Endothelial cell (in vitro differentiated cells): ENCODE measurements around the gene CTSS. TPM values are rescaled to one million over a fixed set of nuclear protein-coding genes. Genes with fewer than 3 reads are reported as not detected.

Source experiments
- DNase-seq: peaks from one replicate; pipeline ENCODE4 v3.0.0; 2021; ENCODE audit warnings: low spot score
- H3K27ac Mint-ChIP-seq: one replicate; pipeline ENCODE4 v1.8.0; 2021; ENCODE audit warnings: mixed read lengths, inconsistent platforms; ENCODE audit not compliant: unreplicated experiment
- H3K27me3 Mint-ChIP-seq: one replicate; pipeline ENCODE4 v1.8.0; 2021; ENCODE audit warnings: mild to moderate bottlenecking, moderate library complexity, mixed read lengths, inconsistent platforms; ENCODE audit not compliant: unreplicated experiment
- H3K36me3 Mint-ChIP-seq: one replicate; pipeline ENCODE4 v1.8.0; 2021; ENCODE audit warnings: mild to moderate bottlenecking, low read depth, mixed read lengths, inconsistent platforms; ENCODE audit not compliant: unreplicated experiment
- H3K4me1 Mint-ChIP-seq: one replicate; pipeline ENCODE4 v1.8.0; 2021; ENCODE audit warnings: mild to moderate bottlenecking, mixed read lengths, inconsistent platforms; ENCODE audit not compliant: unreplicated experiment
- H3K4me3 Mint-ChIP-seq: one replicate; pipeline ENCODE4 v1.8.0; 2021; ENCODE audit warnings: mild to moderate bottlenecking, mixed read lengths, inconsistent platforms; ENCODE audit not compliant: unreplicated experiment
- H3K9me3 Mint-ChIP-seq: one replicate; pipeline ENCODE4 v1.8.0; 2021; ENCODE audit warnings: mixed read lengths, inconsistent platforms; ENCODE audit not compliant: unreplicated experiment
- long read RNA-seq: library from polyadenylated mRNA; unstranded; transcript quantifications from one replicate; pipeline ENCODE4 v2.0.0, GENCODE V29; 2020; ENCODE audit not compliant: unreplicated experiment
- total RNA-seq: library from RNA; stranded (reverse); fragmentation: NEBNext Ultra II Directional; extraction: Animal tissue kit (Norgen Biotek cat#: 25700); gene quantifications from one replicate; pipeline ENCODE4 v1.2.1, GENCODE V29; 2021; ENCODE audit not compliant: unreplicated experiment
- TF ChIP-seq, protein P1 (sequence below): fragments of 200-600 bp; sonication (generic); IDR thresholded peaks from one replicate; pipeline ENCODE4 v1.5.0; 2021; ENCODE audit warnings: antibody characterized with exemption; ENCODE audit not compliant: unreplicated experiment

CTSS gene
- total RNA-seq = 0.33 TPM
- long read RNA-seq = 0 reads

- TF ChIP-seq, protein P1, sequence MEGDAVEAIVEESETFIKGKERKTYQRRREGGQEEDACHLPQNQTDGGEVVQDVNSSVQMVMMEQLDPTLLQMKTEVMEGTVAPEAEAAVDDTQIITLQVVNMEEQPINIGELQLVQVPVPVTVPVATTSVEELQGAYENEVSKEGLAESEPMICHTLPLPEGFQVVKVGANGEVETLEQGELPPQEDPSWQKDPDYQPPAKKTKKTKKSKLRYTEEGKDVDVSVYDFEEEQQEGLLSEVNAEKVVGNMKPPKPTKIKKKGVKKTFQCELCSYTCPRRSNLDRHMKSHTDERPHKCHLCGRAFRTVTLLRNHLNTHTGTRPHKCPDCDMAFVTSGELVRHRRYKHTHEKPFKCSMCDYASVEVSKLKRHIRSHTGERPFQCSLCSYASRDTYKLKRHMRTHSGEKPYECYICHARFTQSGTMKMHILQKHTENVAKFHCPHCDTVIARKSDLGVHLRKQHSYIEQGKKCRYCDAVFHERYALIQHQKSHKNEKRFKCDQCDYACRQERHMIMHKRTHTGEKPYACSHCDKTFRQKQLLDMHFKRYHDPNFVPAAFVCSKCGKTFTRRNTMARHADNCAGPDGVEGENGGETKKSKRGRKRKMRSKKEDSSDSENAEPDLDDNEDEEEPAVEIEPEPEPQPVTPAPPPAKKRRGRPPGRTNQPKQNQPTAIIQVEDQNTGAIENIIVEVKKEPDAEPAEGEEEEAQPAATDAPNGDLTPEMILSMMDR = no peak
- H3K9me3 Mint-ChIP-seq = no peaks in the 10 kb centered on the region
- peak within 1 kb of the TSS; percentile 12 for H3K27ac Mint-ChIP-seq
- H3K4me3 Mint-ChIP-seq = no peak within 1 kb of the TSS
- no peaks in the 10 kb centered on the region for H3K36me3 Mint-ChIP-seq
- peaks cover 3% of the 10 kb centered on the region for H3K4me1 Mint-ChIP-seq
- H3K27me3 Mint-ChIP-seq = no peaks in the 10 kb centered on the region
- DNase-seq = no peak
Measured at GRCh38 chr1:150765296-150765976, at the start of gene CTSS. CTSS (minus strand) TSS chr1:150765778; CDS start chr1:150764763, 1,015 bp downstream.

GRCh38 chr1:150813028-150813707, 47.6 kb upstream of the CTSS start:
- DNase-seq = peak; percentile 72
- Mint-ChIP-seq H3K36me3 (peaks cover 25% of the 10 kb centered on the region), H3K4me3 (no peak overlapping the region), H3K27ac (no peak overlapping the region), H3K4me1 (peaks cover 15% of the 10 kb centered on the region), H3K9me3 (no peaks in the 10 kb centered on the region), H3K27me3 (no peaks in the 10 kb centered on the region)
- TF ChIP-seq, protein P1 = peak; percentile 61

DNA sequence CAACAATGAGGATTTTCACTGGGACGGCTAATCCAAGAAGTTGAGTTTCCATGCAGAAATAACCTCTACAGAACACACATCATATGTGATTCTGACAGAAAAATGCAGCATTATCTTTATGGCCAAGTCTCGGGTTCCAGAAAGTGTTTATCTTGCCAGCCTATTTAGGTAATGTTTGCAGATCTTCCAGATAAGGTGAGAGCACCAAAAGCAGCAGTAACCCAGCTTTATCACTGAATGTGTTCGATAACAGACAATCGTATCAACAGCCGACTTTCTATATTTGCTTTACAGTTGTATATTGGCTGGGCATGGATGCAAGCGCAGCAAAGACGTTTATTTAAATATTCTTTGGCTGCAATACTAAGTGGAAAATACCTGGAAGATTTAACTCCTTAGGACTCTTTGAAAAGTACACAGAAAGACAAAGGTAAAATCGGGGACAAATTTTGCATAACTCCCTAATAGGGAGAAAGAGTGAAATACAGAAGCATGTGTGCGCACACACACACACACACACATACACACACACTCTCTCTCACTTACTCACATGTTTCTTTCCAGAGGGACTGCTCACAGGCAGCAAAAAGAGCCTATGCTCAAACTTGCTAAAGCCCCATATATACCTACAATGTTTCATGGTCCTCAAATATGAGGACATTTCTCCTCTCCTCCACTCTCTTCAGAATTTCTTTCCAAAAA, 45.5 kb upstream of the CTSS start:
- TF ChIP-seq, protein P1 = no peak
- Mint-ChIP-seq H3K9me3 (no peaks in the 10 kb centered on the region), H3K27me3 (peaks cover 3% of the 10 kb centered on the region), H3K4me3 (no peak overlapping the region), H3K4me1 (peaks cover 33% of the 10 kb centered on the region), H3K36me3 (peaks cover 14% of the 10 kb centered on the region), H3K27ac (no peak overlapping the region)
- no peak for DNase-seq

DNA sequence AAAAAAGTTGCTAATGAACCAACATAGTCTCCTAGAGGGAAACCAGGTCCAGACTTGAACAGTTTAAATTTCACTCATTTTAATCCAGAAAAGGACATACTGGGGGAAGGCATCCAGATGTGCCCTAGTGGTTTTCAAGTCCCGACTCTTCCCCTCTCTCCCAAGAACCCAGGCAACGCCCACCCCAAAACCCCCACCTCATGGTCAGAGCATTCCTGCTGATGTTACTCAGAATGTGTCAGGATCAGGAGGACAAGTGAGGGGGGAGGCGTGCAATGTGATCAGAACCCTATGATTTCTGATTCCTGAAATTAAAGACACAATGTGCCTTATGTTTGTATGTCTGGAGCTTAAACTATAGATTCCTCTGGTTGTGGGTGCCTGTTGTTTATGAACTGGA, 44.1 kb upstream of the CTSS start:
- Mint-ChIP-seq H3K27me3 (peaks cover 5% of the 10 kb centered on the region), H3K9me3 (no peaks in the 10 kb centered on the region), H3K4me1 (peaks cover 46% of the 10 kb centered on the region), H3K27ac (no peak overlapping the region), H3K4me3 (no peak overlapping the region), H3K36me3 (peaks cover 10% of the 10 kb centered on the region)
- TF ChIP-seq, protein P1 = no peak
- DNase-seq = no peak
